Hepatic stellate cell (primary cell): Measurements from ENCODE around the gene ZNF775.

ENCODE experiments used
- DNase-seq: peaks from one replicate; pipeline ENCODE4 v3.0.0; 2011; ENCODE audit warnings: low spot score

Gene ZNF775

GRCh38 chr7:150368884-150369747 is 10.0 kb upstream of the ZNF775 start:
- peak; percentile 93 for DNase-seq

- DNase-seq, result no peak
These were observed 9.2 kb upstream of the ZNF775 start for GRCh38 chr7:150369748-150370501.

GRCh38 chr7:150370612-150371071 is 8.5 kb upstream of the ZNF775 start:
- peak; percentile 97 for DNase-seq

- no peak for DNase-seq
These were observed 7.8 kb upstream of the ZNF775 start for GRCh38 chr7:150371131-150371995.

- DNase-seq, result no peak
These were observed 7.2 kb upstream of the ZNF775 start for GRCh38 chr7:150371996-150372270.

GRCh38 chr7:150372271-150373048 is 6.7 kb upstream of the ZNF775 start:
- DNase-seq, result no peak

GRCh38 chr7:150373049-150373801 is 5.9 kb upstream of the ZNF775 start:
- no peak for DNase-seq

- DNase-seq, result no peak
These were observed 5.1 kb upstream of the ZNF775 start for GRCh38 chr7:150374026-150374425.

- DNase-seq, result no peak
These were observed 4.7 kb upstream of the ZNF775 start for GRCh38 chr7:150374472-150374871.

GRCh38 chr7:150375662-150376521 is 3.2 kb upstream of the ZNF775 start:
- DNase-seq, result no peak

GRCh38 chr7:150376560-150376959 is 2.6 kb upstream of the ZNF775 start:
- no peak for DNase-seq

GRCh38 chr7:150377196-150377595 is 1.9 kb upstream of the ZNF775 start:
- DNase-seq, result no peak

GRCh38 chr7:150377635-150378034 is 1.5 kb upstream of the ZNF775 start:
- DNase-seq, result no peak

GRCh38 chr7:150378115-150378852 is 846 bp upstream of the ZNF775 start:
- peak; percentile 26 for DNase-seq

GRCh38 chr7:150379441-150380379 is 580 bp downstream of the ZNF775 start:
- DNase-seq, result peak; percentile 49

- no peak for DNase-seq
These were observed 1.3 kb downstream of the ZNF775 start for GRCh38 chr7:150380463-150380862.

- DNase-seq, result no peak
These were observed 2.0 kb downstream of the ZNF775 start for GRCh38 chr7:150381096-150381495.

GRCh38 chr7:150381785-150382122 is 2.6 kb downstream of the ZNF775 start:
- no peak for DNase-seq
